Ishikawa (cell line): ENCODE measurements around the gene GLIS1.

Source experiments
- CEBPB ChIP-seq: IDR thresholded peaks from 2 replicates; pipeline ENCODE4 v1.6.1; 2012
- EGR1 ChIP-seq: IDR thresholded peaks from 2 replicates; pipeline ENCODE4 v1.6.1; 2012
- EP300 ChIP-seq: IDR thresholded peaks from 2 replicates; pipeline ENCODE4 v1.6.1; 2012; ENCODE audit warnings: borderline replicate concordance
- NFIC ChIP-seq: IDR thresholded peaks from 2 replicates; pipeline ENCODE4 v1.6.1; 2012
- RAD21 ChIP-seq: IDR thresholded peaks from 2 replicates; pipeline ENCODE4 v1.6.1; 2012; ENCODE audit warnings: low read depth
- REST ChIP-seq: IDR thresholded peaks from 2 replicates; pipeline ENCODE4 v1.6.1; 2012; ENCODE audit warnings: low read depth, mild to moderate bottlenecking

- no peak for TF ChIP-seq CEBPB
- TF ChIP-seq RAD21, result no peak
- TF ChIP-seq EP300, result no peak
- TF ChIP-seq NFIC, result no peak
- no peak for TF ChIP-seq REST
- no peak for TF ChIP-seq EGR1
Measured at GRCh38 chr1:53521924-53522552, 216.9 kb downstream of the GLIS1 start.
